ENCODE data around the gene ITGB4.

GRCh38 chr17:75680431-75680830 lies 40.8 kb upstream of the ITGB4 start:
- no peak for TF ChIP-seq CTCF (IDR thresholded peaks at IDR 0.05; ENCODE audit: low read depth, low read length)
- TF ChIP-seq EZH2phosphoT487 (IDR thresholded peaks at IDR 0.05; ENCODE audit: low read depth), result no peak

Data from OCI-LY3 (cell line).